ENCODE measurements around the gene FAM161B.

FAM161B gene

DNA sequence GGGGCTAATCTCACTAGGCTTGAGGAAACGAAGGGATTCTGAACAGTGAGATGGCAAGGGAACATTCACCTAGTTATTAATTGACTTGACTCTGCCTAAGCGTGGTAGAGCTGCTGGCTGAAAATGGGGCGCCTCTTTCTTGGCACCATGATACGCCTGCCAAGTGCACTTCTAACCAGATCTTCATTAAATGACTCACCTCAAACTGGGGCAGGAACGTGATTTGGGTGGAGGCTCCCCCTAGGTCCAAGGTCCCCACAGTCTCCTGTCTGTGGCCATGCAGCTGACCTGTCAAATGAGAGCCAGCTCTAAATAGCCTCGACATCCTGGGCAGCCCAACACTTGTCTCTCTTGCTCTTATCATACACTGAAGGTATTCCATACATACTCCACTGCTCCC, 26.2 kb upstream of the FAM161B start:
- no peak for TF ChIP-seq POLR2AphosphoS5 (IDR thresholded peaks at IDR 0.05; ENCODE audit: low read depth, low read length)
- no peak for TF ChIP-seq TAF1 (IDR thresholded peaks at IDR 0.05; ENCODE audit: borderline replicate concordance, low read depth, low read length)
- no peak for TF ChIP-seq POLR2A (IDR thresholded peaks at IDR 0.05; ENCODE audit: low read depth, low read length)
- FAIRE-seq (no peak), DNase-seq (ENCODE audit: insufficient read length) (no peak)

GRCh38 chr14:73973497-73973896, 23.6 kb upstream of the FAM161B start:
- no peak for TF ChIP-seq POLR2A (IDR thresholded peaks at IDR 0.05; ENCODE audit: low read depth, low read length)
- no peak for TF ChIP-seq TAF1 (IDR thresholded peaks at IDR 0.05; ENCODE audit: borderline replicate concordance, low read depth, low read length)
- no peak for TF ChIP-seq POLR2AphosphoS5 (IDR thresholded peaks at IDR 0.05; ENCODE audit: low read depth, low read length)
- DNase-seq (ENCODE audit: insufficient read length) (no peak), FAIRE-seq (no peak)

GRCh38 chr14:73968885-73969284, 19.0 kb upstream of the FAM161B start:
- DNase-seq (ENCODE audit: insufficient read length) (no peak), FAIRE-seq (no peak)

GRCh38 chr14:73965216-73965615, 15.3 kb upstream of the FAM161B start:
- no peak for FAIRE-seq
- no peak for DNase-seq (ENCODE audit: insufficient read length)
- TF ChIP-seq POLR2A (IDR thresholded peaks at IDR 0.05; ENCODE audit: low read depth, low read length), result no peak

More at GRCh38 chr14:73968885-73969284, 19.0 kb upstream of the FAM161B start:
- no peak for TF ChIP-seq TAF1 (IDR thresholded peaks at IDR 0.05; ENCODE audit: borderline replicate concordance, low read depth, low read length)
- no peak for TF ChIP-seq POLR2AphosphoS5 (IDR thresholded peaks at IDR 0.05; ENCODE audit: low read depth, low read length)
- TF ChIP-seq POLR2A (IDR thresholded peaks at IDR 0.05; ENCODE audit: low read depth, low read length), result no peak

DNA sequence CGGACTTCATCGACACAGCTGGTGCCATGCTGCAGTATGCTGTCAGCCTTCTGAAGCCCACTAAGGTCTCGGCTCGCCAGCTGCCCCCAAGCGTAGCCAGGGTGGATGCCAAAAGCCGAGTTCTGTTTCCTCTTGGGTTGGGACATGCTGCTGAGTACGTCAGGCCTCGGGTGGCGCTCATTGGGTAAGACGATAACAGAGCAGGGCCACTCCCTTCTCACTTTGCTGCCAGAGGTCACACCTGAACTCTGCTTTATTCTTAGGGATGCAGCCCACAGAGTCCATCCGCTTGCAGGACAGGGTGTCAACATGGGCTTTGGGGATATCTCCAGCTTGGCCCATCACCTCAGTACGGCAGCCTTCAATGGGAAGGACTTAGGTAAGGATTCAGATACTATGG, 11.3 kb upstream of the FAM161B start:
- no peak for TF ChIP-seq TAF1 (IDR thresholded peaks at IDR 0.05; ENCODE audit: borderline replicate concordance, low read depth, low read length)
- TF ChIP-seq POLR2AphosphoS5 (IDR thresholded peaks at IDR 0.05; ENCODE audit: low read depth, low read length), result no peak
- no peak for TF ChIP-seq POLR2A (IDR thresholded peaks at IDR 0.05; ENCODE audit: low read depth, low read length)
- FAIRE-seq (no peak), DNase-seq (ENCODE audit: insufficient read length) (no peak)

DNA sequence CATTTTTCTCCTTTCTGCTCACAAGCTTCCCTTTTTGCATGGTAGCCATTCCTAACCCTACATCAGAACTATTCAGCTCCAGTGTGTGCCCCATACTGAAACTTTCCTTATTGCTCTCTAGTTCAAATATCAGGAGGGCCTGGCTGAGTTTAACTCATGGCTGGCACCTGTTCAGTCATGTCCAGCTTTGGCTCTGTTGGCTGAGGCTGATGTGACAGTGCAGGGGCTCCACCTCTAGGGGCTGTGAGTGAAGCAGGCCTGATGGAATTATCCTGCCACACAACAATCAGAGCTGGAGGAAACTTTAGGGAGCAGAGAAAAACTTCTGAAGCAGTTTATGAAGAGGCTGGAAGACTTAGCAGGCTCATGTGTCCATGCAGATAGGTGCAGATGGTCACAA, 8.7 kb upstream of the FAM161B start:
- DNase-seq (ENCODE audit: insufficient read length) (no peak), FAIRE-seq (no peak)
- TF ChIP-seq TAF1 (IDR thresholded peaks at IDR 0.05; ENCODE audit: borderline replicate concordance, low read depth, low read length) (no peak), POLR2AphosphoS5 (IDR thresholded peaks at IDR 0.05; ENCODE audit: low read depth, low read length) (no peak), POLR2A (IDR thresholded peaks at IDR 0.05; ENCODE audit: low read depth, low read length) (no peak)

- no peak for FAIRE-seq
Measured at GRCh38 chr14:73955674-73956073, 5.8 kb upstream of the FAM161B start.

GRCh38 chr14:73953731-73954130, 3.8 kb upstream of the FAM161B start:
- no peak for DNase-seq (ENCODE audit: insufficient read length)
- FAIRE-seq, result no peak
- no peak for TF ChIP-seq TAF1 (IDR thresholded peaks at IDR 0.05; ENCODE audit: borderline replicate concordance, low read depth, low read length)
- no peak for TF ChIP-seq POLR2A (IDR thresholded peaks at IDR 0.05; ENCODE audit: low read depth, low read length)
- no peak for TF ChIP-seq POLR2AphosphoS5 (IDR thresholded peaks at IDR 0.05; ENCODE audit: low read depth, low read length)

More at GRCh38 chr14:73955674-73956073, 5.8 kb upstream of the FAM161B start:
- DNase-seq (ENCODE audit: insufficient read length), result no peak
- TF ChIP-seq POLR2A (IDR thresholded peaks at IDR 0.05; ENCODE audit: low read depth, low read length), result no peak
- TF ChIP-seq POLR2AphosphoS5 (IDR thresholded peaks at IDR 0.05; ENCODE audit: low read depth, low read length), result no peak

- TF ChIP-seq POLR2A (IDR thresholded peaks at IDR 0.05; ENCODE audit: low read depth, low read length) (no peak), TAF1 (IDR thresholded peaks at IDR 0.05; ENCODE audit: borderline replicate concordance, low read depth, low read length) (no peak), POLR2AphosphoS5 (IDR thresholded peaks at IDR 0.05; ENCODE audit: low read depth, low read length) (no peak)
- DNase-seq (ENCODE audit: insufficient read length) (no peak), FAIRE-seq (no peak)
Measured at GRCh38 chr14:73945159-73945670, 4.7 kb downstream of the FAM161B start.

DNA sequence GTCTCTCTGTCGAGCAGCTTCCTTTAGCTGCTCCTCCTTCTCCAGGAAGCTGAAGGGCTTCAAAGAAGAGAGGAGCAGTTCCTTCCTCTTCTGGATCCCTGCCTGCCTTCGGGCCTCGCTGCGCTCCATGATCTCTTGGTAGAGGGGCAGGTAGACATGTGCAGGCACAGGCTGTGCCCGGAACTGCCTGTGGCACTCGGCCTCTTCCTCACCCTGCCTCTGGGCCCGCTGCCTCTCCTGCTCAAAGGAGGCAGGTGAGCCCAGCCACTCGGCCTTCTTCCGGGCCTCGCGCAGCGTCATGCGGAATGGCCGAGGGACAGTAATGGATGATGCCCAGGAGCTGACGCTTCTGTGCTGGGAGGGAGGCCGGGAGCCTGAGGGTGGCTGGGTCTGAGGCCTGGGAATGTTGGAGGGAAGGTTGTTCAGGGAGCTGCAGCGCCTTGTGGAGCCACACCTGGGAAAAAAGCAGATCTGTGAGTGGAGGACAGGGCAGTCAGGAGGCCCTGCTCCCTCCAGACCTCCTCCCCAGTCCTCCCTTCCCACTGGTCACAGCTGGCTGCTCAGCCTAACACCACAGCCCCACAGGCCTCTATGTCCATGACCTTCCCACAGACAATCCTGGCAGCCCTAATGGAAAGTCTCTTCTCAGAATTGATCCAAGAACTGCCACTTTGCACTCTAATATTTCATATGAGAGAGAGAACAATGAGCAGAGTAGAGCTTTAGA, 5.3 kb downstream of the FAM161B start:
- FAIRE-seq (no peak), DNase-seq (ENCODE audit: insufficient read length) (no peak)
- no peak for TF ChIP-seq TAF1 (IDR thresholded peaks at IDR 0.05; ENCODE audit: borderline replicate concordance, low read depth, low read length)
- no peak for TF ChIP-seq POLR2A (IDR thresholded peaks at IDR 0.05; ENCODE audit: low read depth, low read length)

GRCh38 chr14:73943083-73943482, 6.8 kb downstream of the FAM161B start:
- FAIRE-seq (no peak), DNase-seq (ENCODE audit: insufficient read length) (no peak)
- TF ChIP-seq POLR2AphosphoS5 (IDR thresholded peaks at IDR 0.05; ENCODE audit: low read depth, low read length) (no peak), POLR2A (IDR thresholded peaks at IDR 0.05; ENCODE audit: low read depth, low read length) (no peak), TAF1 (IDR thresholded peaks at IDR 0.05; ENCODE audit: borderline replicate concordance, low read depth, low read length) (no peak)

DNA sequence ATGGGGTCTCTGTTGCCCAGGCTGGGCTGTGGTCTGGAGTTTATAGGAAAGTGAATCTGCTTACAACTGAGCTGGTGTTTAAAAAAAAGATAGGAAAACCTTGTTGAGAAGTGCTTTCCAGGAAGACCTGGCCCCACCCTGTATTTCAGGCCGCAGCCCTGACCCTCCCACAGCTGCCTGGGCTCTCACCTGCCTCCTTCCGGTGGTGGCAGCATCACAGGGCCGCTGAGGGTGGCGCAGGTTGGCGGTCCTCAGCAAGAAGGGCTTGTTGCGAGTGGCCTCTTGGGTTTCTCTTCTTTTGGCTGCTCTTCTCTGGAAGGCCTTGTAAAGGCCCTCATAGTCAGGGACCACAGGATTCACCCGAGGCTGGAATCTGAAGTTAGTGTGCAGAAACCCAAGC, 7.7 kb downstream of the FAM161B start:
- no peak for FAIRE-seq
- TF ChIP-seq TAF1 (IDR thresholded peaks at IDR 0.05; ENCODE audit: borderline replicate concordance, low read depth, low read length) (no peak), POLR2A (IDR thresholded peaks at IDR 0.05; ENCODE audit: low read depth, low read length) (no peak), POLR2AphosphoS5 (IDR thresholded peaks at IDR 0.05; ENCODE audit: low read depth, low read length) (no peak)
- DNase-seq (ENCODE audit: insufficient read length), result no peak

All from GM12892 (cell line).